ENCODE data around the gene CYB5R2.
A peak's percentile ranks its signal among the peaks of the same experiment; 100 is the strongest.

Gene CYB5R2

GRCh38 chr11:7636350-7636749, 37.0 kb downstream of the CYB5R2 start:
- DNase-seq, result no peak

- DNase-seq, result no peak
These were observed 37.6 kb downstream of the CYB5R2 start for GRCh38 chr11:7635708-7636107.

DNA sequence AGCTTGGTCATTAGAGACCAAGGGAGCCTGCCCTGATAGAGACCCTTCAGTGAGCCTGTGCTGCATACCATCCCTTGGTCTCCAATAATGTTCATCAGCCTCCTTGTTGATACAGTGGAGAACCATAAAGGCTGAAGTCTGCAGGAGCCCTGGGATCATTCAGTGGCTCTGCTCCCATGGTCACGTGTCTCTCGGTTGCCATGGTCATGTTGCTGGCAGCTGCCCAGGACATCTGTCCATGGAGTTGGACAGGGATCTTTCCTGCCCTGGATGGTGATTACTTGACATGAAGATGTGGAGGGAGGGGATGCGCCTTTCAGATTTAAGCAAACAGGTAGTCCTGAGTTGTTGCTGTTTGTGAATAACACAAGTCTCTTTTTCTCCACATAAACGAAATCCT, 38.2 kb downstream of the CYB5R2 start:
- peak; percentile 8 for DNase-seq

GRCh38 chr11:7632211-7632610, 41.1 kb downstream of the CYB5R2 start:
- no peak for DNase-seq

DNA sequence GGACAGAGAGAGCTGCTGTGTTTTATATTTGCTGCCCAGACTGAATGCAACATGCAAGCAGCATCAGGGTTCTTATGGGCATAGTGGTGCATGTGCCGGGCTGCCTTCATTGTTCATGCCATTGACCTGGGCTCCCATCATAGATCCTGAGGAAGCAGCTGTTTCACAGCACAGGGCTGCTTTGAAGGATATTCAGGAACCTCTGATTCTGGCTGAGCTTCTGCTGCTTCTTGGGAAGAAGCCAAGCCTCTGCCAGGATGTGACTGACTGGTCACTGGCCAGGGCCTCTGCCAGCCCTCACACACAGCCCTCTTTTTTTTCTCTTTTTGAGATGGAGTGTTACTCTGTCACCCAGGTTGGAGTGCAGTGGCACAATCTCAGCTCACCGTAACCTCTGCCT, 43.3 kb downstream of the CYB5R2 start:
- DNase-seq, result no peak

GRCh38 chr11:7628660-7629059, 44.6 kb downstream of the CYB5R2 start:
- DNase-seq, result no peak

DNA sequence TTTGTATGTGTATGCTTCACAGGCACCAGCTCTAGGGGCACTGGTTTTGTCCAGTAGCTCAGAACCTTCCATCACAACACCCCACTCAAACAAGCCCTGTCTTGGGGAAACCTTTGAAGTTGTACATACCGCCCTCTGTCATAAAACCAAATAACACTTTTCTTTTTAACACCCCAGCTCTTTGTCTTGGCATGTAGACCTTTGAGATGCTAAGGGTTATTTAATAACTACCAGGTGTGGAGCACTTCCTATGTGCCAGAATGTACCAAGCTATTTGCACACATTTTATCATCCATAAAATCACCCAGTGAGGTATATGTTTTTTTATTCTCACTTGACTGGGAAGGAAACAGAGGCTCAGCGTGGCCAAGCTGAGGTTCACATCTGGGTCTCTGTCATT, 50.6 kb downstream of the CYB5R2 start:
- DNase-seq, result no peak

GRCh38 chr11:7621554-7621953, 51.7 kb downstream of the CYB5R2 start:
- no peak for DNase-seq

- no peak for DNase-seq
These were observed 52.2 kb downstream of the CYB5R2 start for GRCh38 chr11:7621090-7621489.

DNA sequence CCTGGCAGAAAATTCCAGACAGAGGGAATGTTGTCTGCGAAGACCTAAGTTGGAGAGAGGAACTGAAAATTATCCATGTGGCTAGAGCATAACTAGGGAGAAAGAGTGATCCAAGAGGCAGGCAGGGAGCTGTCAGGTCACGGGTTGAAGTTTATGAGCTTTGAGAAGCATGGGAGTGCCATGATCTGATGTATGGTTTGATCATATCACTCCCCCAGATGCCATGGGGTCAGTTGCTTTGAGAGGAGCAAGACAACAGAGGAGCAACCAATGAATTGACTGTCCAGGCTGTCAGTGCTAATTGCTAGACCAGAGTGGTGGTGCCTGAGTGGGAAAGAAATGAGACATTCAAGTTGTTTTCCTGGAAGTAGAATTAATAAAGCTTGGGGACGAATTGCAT, 54.0 kb downstream of the CYB5R2 start:
- DNase-seq, result no peak

DNA sequence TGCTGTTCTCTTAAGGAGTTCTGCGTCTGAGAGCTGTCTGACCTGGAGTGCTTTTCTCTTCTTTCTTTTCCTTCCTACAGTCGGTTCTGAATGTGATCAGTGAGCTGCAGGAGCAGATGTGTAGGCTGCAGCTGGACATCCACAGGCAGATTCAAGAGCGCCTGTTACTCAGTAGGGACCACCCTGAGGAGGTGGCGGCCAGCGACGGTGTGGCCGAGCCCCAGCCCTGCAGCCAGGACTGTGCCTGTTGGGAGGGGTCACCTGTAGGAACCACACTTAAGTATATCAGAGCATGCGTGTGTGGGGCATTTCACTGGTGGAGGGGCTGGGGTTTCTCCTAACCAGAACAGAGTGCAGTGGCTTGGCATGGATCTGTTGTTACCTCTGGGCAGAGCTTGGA, 56.3 kb downstream of the CYB5R2 start:
- no peak for DNase-seq

Measured in NCI-H446 treated with DMSO at 0.1 percent for 48 hours (cell line).